K562 (cell line): Measurements from ENCODE around the gene CEP162. TPM values are rescaled to one million over a fixed set of nuclear protein-coding genes. Genes with fewer than 3 reads are reported as not detected.

Experiments
- ATF4 ChIP-seq: fragments of 450-650 bp; formaldehyde crosslinking; IDR thresholded peaks from 2 replicates; pipeline ENCODE4 v1.4.0; 2022; ENCODE audit warnings: mild to moderate bottlenecking, moderate library complexity
- BACH1 ChIP-seq: fragments of 200-800 bp; sonication (Bioruptor generic); IDR thresholded peaks from 2 replicates; pipeline ENCODE4 v1.6.1; 2016; ENCODE audit warnings: missing genetic modification characterization, missing compliant biosample characterization
- CREB1 ChIP-seq, 2 experiments: sonication (generic) in 1 of 2; formaldehyde crosslinking in 1 of 2; IDR thresholded peaks; 2 replicates each; pipeline versions ENCODE4 v1.6.1 to v1.8.0; 2012 to 2022; ENCODE audit warnings: inconsistent platforms in 1 of 2, mild to moderate bottlenecking in 1 of 2, missing genetic modification reagents in 1 of 2, moderate library complexity in 1 of 2
- CREB5 ChIP-seq: fragments of 250-450 bp; sonication (Bioruptor Pico); IDR thresholded peaks from 2 replicates; pipeline ENCODE4 v1.5.0; 2020; ENCODE audit warnings: mild to moderate bottlenecking
- ETV5 ChIP-seq: sonication (generic); formaldehyde crosslinking; IDR thresholded peaks from 2 replicates; pipeline ENCODE4 v1.4.0; 2020; ENCODE audit warnings: low read depth, mild to moderate bottlenecking, missing genetic modification reagents
- HNRNPL ChIP-seq: fragments of 200-400 bp; formaldehyde crosslinking; IDR thresholded peaks from 2 replicates; pipeline ENCODE4 v1.6.1; 2017; ENCODE audit warnings: low read depth, mild to moderate bottlenecking, low read length
- L3MBTL2 ChIP-seq: fragments of 450-650 bp; IDR thresholded peaks from 2 replicates; pipeline ENCODE4 v1.6.1; 2016; ENCODE audit warnings: mild to moderate bottlenecking, moderate library complexity
- MAFG ChIP-seq: fragments of 450-650 bp; conservative IDR thresholded peaks from 2 replicates; pipeline ENCODE4 v1.6.1; 2016; ENCODE audit warnings: missing genetic modification characterization, missing compliant biosample characterization
- PHTF2 ChIP-seq: fragments of 250-450 bp; sonication (Bioruptor Pico); IDR thresholded peaks from 2 replicates; pipeline ENCODE4 v1.5.0; 2021; ENCODE audit warnings: mild to moderate bottlenecking
- SAP30 ChIP-seq: fragments of 200-600 bp; sonication (generic); IDR thresholded peaks from 2 replicates; pipeline ENCODE4 v1.6.1; 2012; ENCODE audit warnings: borderline replicate concordance, low read depth, mild to moderate bottlenecking, moderate library complexity, low read length, control low read depth, inconsistent platforms; ENCODE audit not compliant: insufficient read depth, poor library complexity, severe bottlenecking
- SMARCA4 ChIP-seq: fragments of 450-650 bp; IDR thresholded peaks from 2 replicates; pipeline ENCODE4 v1.6.1; 2016
- SMARCB1 ChIP-seq: IDR thresholded peaks from 2 replicates; pipeline ENCODE4 v1.6.1; 2011; ENCODE audit warnings: improper control_type of control experiment, low read depth; ENCODE audit not compliant: insufficient read length
- SMC3 ChIP-seq: conservative IDR thresholded peaks from 2 replicates; pipeline ENCODE4 v1.6.1; 2011; ENCODE audit warnings: low read depth, low read length, improper control_type of control experiment; ENCODE audit not compliant: insufficient read depth
- TEAD4 ChIP-seq, 2 experiments: sonication (generic) in 1 of 2; formaldehyde crosslinking in 1 of 2; IDR thresholded peaks; 2 replicates each; pipeline versions ENCODE4 v1.6.1 to v1.8.0; 2012 to 2022; ENCODE audit warnings: borderline replicate concordance in 1 of 2, inconsistent platforms in 1 of 2, low read length in 1 of 2, mild to moderate bottlenecking in 1 of 2, missing genetic modification reagents in 1 of 2
- ZZZ3 ChIP-seq: fragments of 450-650 bp; IDR thresholded peaks from 2 replicates; pipeline ENCODE4 v1.6.1; 2016; ENCODE audit warnings: antibody characterized with exemption, mild to moderate bottlenecking, moderate library complexity
- polyA plus RNA-seq, 8 experiments: library from polyadenylated mRNA; depleted of rRNA in 4 of 8; stranded (reverse) in 5 of 8; unstranded in 3 of 8; fragments of >200 nt; fragmentation: Nextera tagmentation in 2 of 8; fragmentation: Illumina TruSeq in 1 of 8; extraction: Ambion mirVana in 2 of 8; extraction: Trizol in 1 of 8; gene quantifications; 2 replicates each; pipeline versions ENCODE4 v1.2.1 to v1.2.3, GENCODE V29; 2011 to 2014; ENCODE audit warnings: inconsistent platforms in 1 of 8, missing spikeins in 1 of 8
- total RNA-seq, 7 experiments: library from RNA; depleted of rRNA in 6 of 7; stranded (reverse); fragments of >200 nt in 6 of 7; fragmentation: Illumina TruSeq in 2 of 7; extraction: Trizol in 2 of 7; gene quantifications; 2 replicates each; pipeline versions ENCODE4 v1.2.1 to v1.2.3, GENCODE V29; 2011 to 2021; ENCODE audit warnings: low replicate concordance in 1 of 7
- TF ChIP-seq, protein P1 (sequence below), 3 experiments: fragments of 200-800 bp in 1 of 3; sonication (Bioruptor generic) in 1 of 3; sonication (generic) in 1 of 3; formaldehyde crosslinking in 1 of 3; IDR thresholded peaks; 2 replicates each; pipeline versions ENCODE4 v1.6.1 to v1.8.0; 2016 to 2022; ENCODE audit warnings: mild to moderate bottlenecking in 2 of 3, missing compliant biosample characterization in 2 of 3, missing genetic modification characterization in 2 of 3, missing genetic modification reagents in 1 of 3
- TF ChIP-seq, protein P2 (sequence below), 2 experiments: fragments of 200-800 bp in 1 of 2; sonication (Bioruptor generic) in 1 of 2; sonication (generic) in 1 of 2; formaldehyde crosslinking in 1 of 2; IDR thresholded peaks in 1 of 2; conservative IDR thresholded peaks in 1 of 2; 2 replicates each; pipeline versions ENCODE4 v1.5.0 to v1.6.1; 2016 to 2020; ENCODE audit warnings: missing compliant biosample characterization in 1 of 2, missing genetic modification characterization in 1 of 2, missing genetic modification reagents in 1 of 2

The CEP162 gene
- total and polyA plus RNA-seq, 9 of the 15 experiments (the other 6 are each of a cell fraction or from before 2014, with no cell fraction given): 3.9 to 8.6 (median 6.7) TPM

GRCh38 chr6:84137051-84137375, 90.4 kb downstream of the CEP162 start (continued):
- TF ChIP-seq SAP30 (no peak), SMC3 (no peak), PHTF2 (no peak), BACH1 (tag) (no peak), ATF4 (no peak), ZZZ3 (no peak), SMARCB1 (peak; percentile 73), ETV5 (CRISPR knock-in tag) (no peak), SMARCA4 (peak; percentile 78), MAFG (tag) (peak; percentile 80), CREB5 (CRISPR knock-in tag) (no peak), L3MBTL2 (peak; percentile 38; the same call in 1 of the 2 replicates), HNRNPL (no peak), TEAD4 (IDR thresholded peaks at IDR 0.05; ENCODE audit: low read length) (peak; percentile 40; the same call in 1 of the 2 replicates), TEAD4 (CRISPR knock-in tag; IDR thresholded peaks at IDR 0.05; ENCODE audit: borderline replicate concordance) (no peak), CREB1 (IDR thresholded peaks at IDR 0.05) (peak; percentile 34; the same call in 1 of the 2 replicates), CREB1 (CRISPR knock-in tag; IDR thresholded peaks at IDR 0.05) (no peak)
- TF ChIP-seq, protein P1, sequence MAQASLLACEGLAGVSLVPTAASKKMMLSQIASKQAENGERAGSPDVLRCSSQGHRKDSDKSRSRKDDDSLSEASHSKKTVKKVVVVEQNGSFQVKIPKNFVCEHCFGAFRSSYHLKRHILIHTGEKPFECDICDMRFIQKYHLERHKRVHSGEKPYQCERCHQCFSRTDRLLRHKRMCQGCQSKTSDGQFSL (CRISPR knock-in tag; IDR thresholded peaks at IDR 0.05): no peak
- TF ChIP-seq, protein P1 (tag; IDR thresholded peaks at IDR 0.05): no peak
- TF ChIP-seq, protein P2, sequence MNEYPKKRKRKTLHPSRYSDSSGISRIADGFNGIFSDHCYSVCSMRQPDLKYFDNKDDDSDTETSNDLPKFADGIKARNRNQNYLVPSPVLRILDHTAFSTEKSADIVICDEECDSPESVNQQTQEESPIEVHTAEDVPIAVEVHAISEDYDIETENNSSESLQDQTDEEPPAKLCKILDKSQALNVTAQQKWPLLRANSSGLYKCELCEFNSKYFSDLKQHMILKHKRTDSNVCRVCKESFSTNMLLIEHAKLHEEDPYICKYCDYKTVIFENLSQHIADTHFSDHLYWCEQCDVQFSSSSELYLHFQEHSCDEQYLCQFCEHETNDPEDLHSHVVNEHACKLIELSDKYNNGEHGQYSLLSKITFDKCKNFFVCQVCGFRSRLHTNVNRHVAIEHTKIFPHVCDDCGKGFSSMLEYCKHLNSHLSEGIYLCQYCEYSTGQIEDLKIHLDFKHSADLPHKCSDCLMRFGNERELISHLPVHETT (CRISPR knock-in tag; conservative IDR thresholded peaks at IDR 0.05 in 1 of 2, IDR thresholded peaks at IDR 0.05 in 1 of 2): no peak
